HG03378 (cell line): ENCODE measurements around the gene OR4D2.

Experiments
- ATAC-seq: cut with Tn5 transposase; IDR thresholded peaks from one replicate; pipeline ENCODE4 v1.9.1; 2021; ENCODE audit warnings: mild to moderate bottlenecking, moderate library complexity; ENCODE audit not compliant: unreplicated experiment

Gene OR4D2

DNA sequence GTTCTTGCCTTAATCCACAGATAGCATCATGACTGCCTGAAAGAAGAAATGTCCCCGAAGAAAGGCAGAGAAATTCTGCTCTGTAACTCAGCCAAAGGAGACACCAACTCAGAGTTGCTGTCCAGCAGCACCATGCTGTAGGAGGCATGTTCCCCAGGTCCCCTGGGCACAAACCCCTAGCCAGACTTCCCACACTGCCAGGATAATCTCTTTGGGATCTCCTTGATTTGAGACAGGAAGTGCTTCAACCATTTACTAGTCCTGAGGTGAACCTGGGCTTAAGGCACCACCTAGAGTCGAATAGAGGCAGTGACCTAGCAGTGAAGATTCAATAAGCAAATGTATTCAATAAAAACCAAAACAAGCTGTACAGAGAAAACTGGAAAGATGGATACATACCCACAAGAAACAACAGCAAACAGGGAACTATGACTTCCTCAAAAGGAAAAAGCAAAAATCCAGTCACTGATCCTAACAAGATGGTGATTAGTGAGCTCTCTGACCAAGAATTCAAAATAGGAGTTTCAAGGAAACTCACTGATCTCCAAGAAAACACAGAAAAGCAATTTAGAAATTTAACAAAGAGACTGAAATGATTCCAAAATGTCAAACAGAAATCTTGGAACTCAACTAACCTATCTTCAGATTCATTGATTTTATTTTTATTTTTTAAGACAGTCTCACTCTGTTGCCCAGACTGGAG, 5.7 kb downstream of the OR4D2 start:
- no peak for ATAC-seq

GRCh38 chr17:58174871-58175270, 8.1 kb downstream of the OR4D2 start:
- no peak for ATAC-seq

DNA sequence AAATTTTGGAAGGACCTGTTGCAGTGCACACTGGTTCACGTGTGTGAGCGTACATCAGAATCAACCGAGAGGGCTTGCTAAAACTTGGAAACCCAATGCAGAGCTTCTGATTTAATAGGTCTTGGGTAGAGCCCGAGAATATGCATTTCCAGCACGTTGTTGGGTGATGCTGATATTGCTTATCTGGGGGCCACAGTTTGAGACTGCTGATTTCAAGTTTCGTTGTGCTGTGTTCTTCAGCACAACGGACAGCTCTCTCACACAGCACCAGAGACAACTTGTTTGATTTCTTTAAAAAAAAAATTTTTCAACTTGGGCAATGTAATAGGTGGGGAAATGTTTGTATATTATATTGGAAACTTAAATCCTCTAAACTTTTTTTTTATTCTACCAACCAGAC, 9.4 kb downstream of the OR4D2 start:
- ATAC-seq: no peak

GRCh38 chr17:58181796-58182195, 15.0 kb downstream of the OR4D2 start:
- no peak for ATAC-seq

- ATAC-seq: no peak
Observed at GRCh38 chr17:58183514-58183913, 16.7 kb downstream of the OR4D2 start.

DNA sequence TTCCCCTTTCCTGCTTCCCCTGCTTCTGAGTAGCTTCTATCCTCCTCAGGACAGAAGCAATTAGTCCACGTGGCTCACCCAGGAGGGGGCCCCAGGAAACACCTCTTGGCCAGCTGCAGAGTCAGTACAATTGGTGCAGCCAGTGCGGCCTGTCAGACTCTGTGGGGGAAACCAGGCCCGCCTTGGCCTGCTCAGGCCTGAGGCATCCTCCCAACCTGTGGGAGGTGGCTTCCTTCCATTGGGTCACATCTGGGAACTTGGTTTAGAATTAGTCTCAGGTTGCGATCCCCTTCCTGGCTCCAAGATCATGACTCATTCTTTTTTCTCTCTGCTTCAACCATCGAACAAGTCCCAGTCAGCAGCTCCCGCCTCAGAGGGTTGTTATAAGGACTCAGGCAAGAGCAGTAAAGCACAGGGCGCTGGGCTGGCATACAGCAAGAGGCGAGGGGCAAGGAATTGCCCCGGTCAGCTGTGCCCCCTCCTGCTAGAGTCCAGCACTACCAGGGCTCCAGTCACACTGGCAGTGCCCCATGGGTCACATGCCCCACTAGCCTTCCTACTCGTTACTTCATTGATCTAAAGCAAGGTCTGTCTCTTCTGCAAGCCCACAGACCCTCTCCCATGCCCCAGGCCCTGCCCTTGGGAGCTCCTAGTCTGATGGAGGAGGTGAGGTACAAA, 17.7 kb downstream of the OR4D2 start:
- ATAC-seq: no peak

DNA sequence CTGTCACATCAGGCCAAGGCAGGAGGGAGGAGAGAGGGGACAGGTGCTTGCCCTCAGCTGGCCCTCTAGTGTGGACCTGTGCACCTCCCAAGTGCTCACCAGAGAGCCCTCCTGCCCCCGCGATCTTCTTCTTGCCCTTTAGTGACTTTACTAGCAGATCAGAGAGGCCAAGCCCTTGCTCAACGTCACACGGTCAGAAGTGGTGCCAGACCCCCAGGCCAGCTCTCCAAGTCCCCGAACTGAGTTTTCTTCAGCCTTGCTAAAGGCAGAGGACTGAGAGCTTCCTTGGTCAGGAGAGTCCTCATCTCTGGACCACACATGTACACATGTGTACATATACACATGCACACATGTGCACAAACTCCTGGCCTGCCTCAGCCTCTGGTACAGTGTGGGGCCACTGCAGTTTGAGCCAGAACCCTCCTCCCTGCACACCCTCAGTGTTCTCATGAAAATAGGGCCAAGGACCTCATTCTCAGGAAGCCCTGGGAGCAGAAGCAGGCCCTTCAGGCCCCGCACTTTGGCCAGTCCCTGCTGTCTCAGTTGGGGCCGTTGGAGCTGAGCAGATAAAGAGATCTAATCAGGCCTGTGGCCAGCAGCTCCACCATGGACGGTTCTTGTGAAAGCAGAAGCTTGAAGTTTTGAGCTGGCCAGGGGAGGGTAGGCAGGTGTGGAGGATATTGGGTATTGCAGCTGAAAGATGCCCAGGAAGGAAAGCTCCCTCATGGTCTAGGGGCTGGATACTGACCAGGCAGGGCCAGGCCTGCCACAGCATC, 18.4 kb downstream of the OR4D2 start:
- no peak for ATAC-seq

DNA sequence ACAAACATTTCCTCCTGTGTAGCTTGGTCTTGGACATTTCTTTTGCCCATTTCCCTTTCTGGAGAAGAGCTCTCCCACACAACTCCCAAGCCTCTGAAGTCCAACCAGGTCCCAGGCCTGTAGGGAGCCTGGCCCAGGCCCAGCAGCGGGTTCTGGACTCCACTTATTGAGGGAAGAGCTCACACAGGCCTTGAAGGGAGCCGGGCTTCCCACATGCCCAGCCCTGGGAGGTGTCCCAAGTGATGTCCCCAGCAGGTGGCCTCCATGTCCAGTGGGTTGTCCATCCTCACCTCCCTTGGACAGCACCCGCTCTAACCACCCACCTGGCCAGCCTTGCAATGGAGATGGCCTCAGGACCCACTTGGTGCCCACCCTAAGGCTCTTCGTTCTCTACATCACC, 19.8 kb downstream of the OR4D2 start:
- no peak for ATAC-seq

GRCh38 chr17:58187063-58187462, 20.3 kb downstream of the OR4D2 start:
- no peak for ATAC-seq

GRCh38 chr17:58187675-58188074, 20.9 kb downstream of the OR4D2 start:
- ATAC-seq: no peak

DNA sequence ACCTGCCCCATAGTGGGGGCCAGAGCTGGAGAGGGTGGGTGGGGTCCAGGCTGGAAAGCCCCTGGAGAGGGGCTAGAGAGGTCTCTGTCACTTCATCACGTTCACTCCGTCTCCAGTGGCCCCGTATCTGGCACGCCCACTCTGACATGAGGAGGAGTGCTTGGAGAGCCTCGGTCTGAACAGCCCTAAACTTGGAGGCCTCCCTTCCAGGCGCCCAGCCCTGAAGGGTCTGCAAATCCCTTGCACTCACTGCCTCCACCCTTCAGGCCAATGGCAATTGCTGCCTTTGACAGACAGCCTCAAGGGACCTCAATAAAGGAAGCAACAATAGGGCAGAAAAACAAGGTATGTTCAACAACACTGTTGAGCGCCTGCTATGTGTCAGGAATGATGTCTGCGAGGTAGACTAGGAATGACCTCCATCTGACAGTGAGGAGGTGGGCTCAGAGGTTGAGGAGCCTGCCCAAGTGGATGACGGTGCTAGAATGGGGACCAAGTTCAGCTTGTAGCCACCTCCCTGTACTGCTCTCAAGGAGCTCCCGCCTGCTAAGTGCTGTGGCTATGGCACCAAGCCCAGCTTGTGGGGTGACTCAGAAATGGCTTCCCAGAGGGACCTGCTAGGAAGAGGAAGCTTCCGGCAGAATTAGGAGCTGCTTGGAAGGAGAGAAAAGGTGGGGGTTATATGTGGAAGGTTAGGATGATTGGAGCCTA, 22.8 kb downstream of the OR4D2 start:
- ATAC-seq: no peak

GRCh38 chr17:58191241-58191896, 24.6 kb downstream of the OR4D2 start:
- no peak for ATAC-seq

GRCh38 chr17:58192612-58193011, 25.8 kb downstream of the OR4D2 start, which contains the start of gene EPX:
TSS of gene EPX (plus strand) at chr17:58192726. CDS start at chr17:58192847, 121 bp downstream.
- ATAC-seq: no peak

GRCh38 chr17:58193641-58194255, 27.0 kb downstream of the OR4D2 start:
- ATAC-seq: no peak

- no peak for ATAC-seq
Observed at GRCh38 chr17:58195518-58196123, 28.8 kb downstream of the OR4D2 start.

GRCh38 chr17:58196610-58197009, 29.8 kb downstream of the OR4D2 start:
- ATAC-seq: no peak

- no peak for ATAC-seq
Observed at GRCh38 chr17:58200024-58200633, 33.3 kb downstream of the OR4D2 start.

- no peak for ATAC-seq
Observed at GRCh38 chr17:58202859-58203258, 36.1 kb downstream of the OR4D2 start.

GRCh38 chr17:58204796-58205195, 38.0 kb downstream of the OR4D2 start:
- ATAC-seq: no peak
